GM19193 (cell line): Measurements from ENCODE around the gene PAIP2B.

Experiments used
- POLR2A ChIP-seq: IDR thresholded peaks from 4 replicates; pipeline ENCODE4 v1.6.1; 2011; ENCODE audit not compliant: insufficient read depth, insufficient read length; ENCODE audit errors: extremely low read depth

Gene PAIP2B

DNA sequence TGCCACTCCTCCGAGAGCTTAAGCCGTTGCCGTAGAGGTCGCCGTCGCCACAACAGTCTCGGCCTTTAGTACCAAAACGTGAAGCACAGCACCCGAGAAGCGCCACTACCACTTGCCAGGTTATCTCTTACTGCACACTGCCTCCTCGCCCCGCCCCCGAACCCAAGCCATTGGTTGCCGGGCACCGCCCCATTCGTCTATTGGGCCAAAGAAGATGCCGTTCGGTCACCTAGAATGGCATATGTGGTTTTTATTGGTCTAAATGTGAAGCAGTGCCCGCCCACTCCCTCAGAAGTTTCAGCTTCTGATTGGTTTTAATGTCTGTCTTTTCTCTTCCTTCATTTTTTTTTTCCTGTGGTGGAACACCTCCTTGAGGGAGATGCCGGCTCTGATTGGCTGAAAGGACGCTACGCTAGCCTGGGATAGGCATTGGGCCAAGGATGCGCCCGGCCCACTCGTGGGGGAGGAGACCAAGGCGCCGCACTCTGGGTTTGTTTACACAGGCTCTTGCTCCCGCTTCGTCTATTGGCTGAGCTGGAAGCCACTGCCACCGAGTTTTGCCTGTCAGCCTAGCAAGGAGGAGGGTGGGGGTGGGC is at the start of gene PAIP2B:
Gene PAIP2B, minus strand, starts transcription at position 139 of the 596 bp plus-strand sequence. CDS start 24,514 bp downstream, outside the sequence.
- peak; percentile 54 for TF ChIP-seq POLR2A

GRCh38 chr2:71275939-71276310 is 49.0 kb upstream of the PAIP2B start:
- TF ChIP-seq POLR2A, result no peak

GRCh38 chr2:71269511-71270090 is 42.7 kb upstream of the PAIP2B start:
- TF ChIP-seq POLR2A, result no peak

DNA sequence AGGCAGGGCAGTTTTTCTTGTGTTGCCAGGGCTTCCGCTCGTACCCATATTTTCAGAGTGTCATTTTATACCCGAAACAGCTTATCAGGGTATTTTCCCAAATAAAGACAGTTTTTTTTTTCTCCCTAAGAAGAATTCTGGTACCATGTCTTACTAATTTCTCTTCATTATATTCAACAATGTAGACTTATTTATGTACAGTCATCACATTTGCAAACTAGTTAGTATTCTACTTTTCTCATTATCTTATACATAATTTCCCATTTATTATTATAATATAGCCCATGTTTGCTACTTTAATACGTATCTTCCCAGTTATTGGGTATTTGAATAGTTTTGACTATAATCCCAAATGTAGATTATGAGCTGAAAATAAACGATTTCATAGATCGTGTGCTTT is 36.5 kb upstream of the PAIP2B start:
- no peak for TF ChIP-seq POLR2A

- no peak for TF ChIP-seq POLR2A
Measured at GRCh38 chr2:71261534-71261933, 34.6 kb upstream of the PAIP2B start.

DNA sequence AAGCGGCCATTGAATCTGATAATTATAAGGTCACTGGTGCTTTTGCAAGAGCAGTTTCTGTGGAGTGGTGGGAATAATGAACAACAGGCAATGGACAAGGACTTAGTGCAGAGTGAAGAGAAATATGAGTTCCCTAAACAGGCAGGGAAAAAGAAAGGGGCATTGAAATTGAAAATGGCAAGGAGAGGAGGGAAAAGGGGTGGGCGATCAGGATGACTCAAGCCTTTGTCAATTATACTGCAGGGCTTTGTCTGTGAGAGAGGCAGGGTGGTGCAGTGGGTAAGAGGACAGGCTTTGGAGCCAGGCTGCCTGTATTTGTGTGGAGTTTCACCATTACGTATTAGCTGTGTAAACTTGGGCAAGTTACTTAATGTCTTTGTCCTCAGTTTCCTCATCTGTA is 29.5 kb upstream of the PAIP2B start:
- TF ChIP-seq POLR2A, result no peak

- TF ChIP-seq POLR2A, result no peak
Measured at GRCh38 chr2:71254776-71255175, 27.9 kb upstream of the PAIP2B start.

DNA sequence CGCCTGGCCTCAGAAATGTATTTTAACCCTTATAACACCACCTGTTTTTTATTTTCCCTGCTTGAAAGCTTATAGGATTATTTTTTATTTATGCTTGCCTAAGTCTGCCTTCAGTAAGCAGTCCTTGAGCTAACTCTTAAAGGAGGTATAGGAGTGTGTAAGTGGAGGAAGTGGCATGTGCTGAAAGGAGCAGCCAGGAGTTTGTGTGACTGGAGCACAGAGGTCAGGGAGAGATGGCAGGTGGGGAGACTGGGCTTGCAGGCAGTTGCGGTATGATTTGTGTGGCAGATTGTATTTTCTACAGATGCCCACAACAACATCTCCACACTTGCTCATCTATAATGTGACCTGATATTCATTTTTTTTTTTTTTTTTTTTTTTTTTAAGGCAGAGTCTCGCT is 27.2 kb upstream of the PAIP2B start:
- TF ChIP-seq POLR2A, result no peak

- TF ChIP-seq POLR2A, result no peak
Measured at GRCh38 chr2:71253476-71253875, 26.6 kb upstream of the PAIP2B start.

- no peak for TF ChIP-seq POLR2A
Measured at GRCh38 chr2:71252862-71253261, 26.0 kb upstream of the PAIP2B start.

GRCh38 chr2:71250935-71251334 is 24.0 kb upstream of the PAIP2B start:
- no peak for TF ChIP-seq POLR2A

DNA sequence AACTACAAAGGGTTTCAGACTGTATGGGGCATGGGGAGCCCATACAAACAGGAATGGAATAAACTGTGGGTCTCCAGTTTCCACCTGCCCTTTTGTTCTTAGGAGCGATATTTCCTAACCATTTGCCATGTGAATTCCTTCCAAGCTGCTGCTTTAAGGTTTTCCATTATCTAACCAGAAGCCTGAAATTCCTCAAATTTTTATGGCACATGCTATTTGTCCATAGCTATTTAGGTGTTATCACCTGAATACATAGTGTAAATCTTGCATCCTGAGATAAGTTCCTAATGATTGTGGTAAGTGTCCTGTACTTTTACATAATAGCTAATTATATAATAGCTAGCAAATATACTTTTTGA is 17.4 kb upstream of the PAIP2B start:
- TF ChIP-seq POLR2A, result no peak

DNA sequence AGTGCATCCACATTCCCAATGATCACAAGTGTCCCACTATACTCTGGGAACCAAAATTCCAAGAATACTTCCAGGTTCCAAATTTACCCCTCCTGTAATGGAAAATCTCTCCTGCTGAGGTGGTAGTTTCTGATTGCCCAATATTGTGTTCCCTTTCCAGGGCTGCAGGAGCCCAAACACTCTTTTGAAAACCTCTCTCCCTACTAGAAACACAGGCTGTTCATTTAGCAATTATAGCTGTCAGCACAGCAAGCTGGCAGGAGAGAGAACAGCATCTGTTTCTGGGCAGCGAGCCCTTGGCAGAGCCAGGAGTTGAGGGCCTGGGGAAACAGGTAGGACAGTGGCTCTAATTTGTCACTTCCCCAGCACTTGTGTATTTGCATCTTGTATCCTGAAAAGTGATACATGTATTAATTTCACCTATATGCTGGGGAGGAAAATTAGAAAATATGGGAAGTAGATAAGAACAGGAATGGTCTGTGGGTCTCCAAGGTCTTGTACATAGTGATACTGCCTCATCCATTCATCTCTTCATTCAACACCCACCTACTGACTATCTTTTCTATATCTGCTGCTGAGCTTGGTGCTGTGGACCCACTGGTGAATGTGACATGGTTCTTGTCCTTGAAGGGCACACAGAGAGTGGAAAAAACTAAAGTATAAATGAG is 16.9 kb upstream of the PAIP2B start:
- TF ChIP-seq POLR2A, result no peak

- no peak for TF ChIP-seq POLR2A
Measured at GRCh38 chr2:71240794-71241193, 13.9 kb upstream of the PAIP2B start.

GRCh38 chr2:71238089-71238488 is 11.2 kb upstream of the PAIP2B start:
- no peak for TF ChIP-seq POLR2A

DNA sequence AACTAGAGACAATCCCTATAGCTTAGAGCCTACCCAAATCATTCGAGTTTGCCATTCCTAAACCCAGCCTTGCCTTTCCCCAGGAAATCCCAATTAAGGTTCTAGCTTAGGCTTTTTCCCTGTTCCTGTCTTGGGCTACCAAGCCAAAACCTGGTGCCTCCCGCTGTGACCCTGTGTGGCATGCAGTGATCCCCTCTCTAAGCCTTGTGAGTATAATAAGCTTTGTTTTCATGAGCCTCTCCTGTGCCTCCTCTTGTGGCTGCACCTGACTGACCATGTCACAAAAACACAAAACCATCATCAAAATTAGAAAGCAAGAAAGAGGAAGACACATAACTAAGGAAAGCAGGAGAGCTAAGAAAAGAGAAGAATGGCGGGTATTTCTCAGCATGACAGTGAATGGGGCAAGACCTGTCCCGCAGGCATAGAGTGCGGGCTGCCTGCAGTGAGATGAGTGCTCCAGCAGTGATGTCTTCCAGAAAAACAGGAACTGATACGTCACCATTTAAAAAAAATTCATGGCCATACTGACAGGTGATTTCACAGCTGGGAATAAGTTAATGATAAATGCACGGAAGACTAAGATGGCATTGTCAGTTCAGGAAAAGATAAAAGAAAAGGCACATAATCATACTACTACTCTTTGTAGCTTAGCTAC is 9.2 kb upstream of the PAIP2B start:
- TF ChIP-seq POLR2A, result no peak
